H9 (cell line): Measurements from ENCODE around the gene ALOX5. TPM values are rescaled to one million over a fixed set of nuclear protein-coding genes. Genes with fewer than 3 reads are reported as not detected.
"Not testable (repeated sequence)": the region's sequence is repeated elsewhere in the genome, so short reads cannot be mapped to it uniquely, and the experiment has no call there.

Experiments used
- DNase-seq: peaks from one replicate; pipeline ENCODE4 v3.0.0-alpha.2; 2017
- H2AFZ ChIP-seq: one replicate; pipeline ENCODE4 v1.6.1; 2013; ENCODE audit warnings: mild to moderate bottlenecking, low read length, control low read depth, moderate library complexity
- H2AK5ac ChIP-seq: 2 replicates; pipeline ENCODE4 v1.6.1; 2013; ENCODE audit warnings: low read length, control low read depth, mixed read lengths; ENCODE audit not compliant: insufficient read length
- H2BK120ac ChIP-seq: one replicate; pipeline ENCODE4 v1.6.1; 2013; ENCODE audit warnings: low read depth, mild to moderate bottlenecking, low read length, control low read depth, inconsistent platforms; ENCODE audit not compliant: poor library complexity, severe bottlenecking
- H2BK12ac ChIP-seq: 2 replicates; pipeline ENCODE4 v1.6.1; 2013; ENCODE audit warnings: low read length, control low read depth, mixed read lengths, low read depth; ENCODE audit not compliant: insufficient read length
- H2BK15ac ChIP-seq: 2 replicates; pipeline ENCODE4 v1.6.1; 2013; ENCODE audit warnings: low read depth, low read length, control low read depth
- H2BK20ac ChIP-seq: one replicate; pipeline ENCODE4 v1.6.1; 2013; ENCODE audit warnings: low read depth, mild to moderate bottlenecking, low read length, control low read depth, inconsistent platforms; ENCODE audit not compliant: poor library complexity, severe bottlenecking
- H2BK5ac ChIP-seq: 2 replicates; pipeline ENCODE4 v1.6.1; 2013; ENCODE audit warnings: low read length, control low read depth, mixed read lengths; ENCODE audit not compliant: insufficient read length
- H3K14ac ChIP-seq: 2 replicates; pipeline ENCODE4 v1.6.1; 2013; ENCODE audit warnings: low read length, control low read depth; ENCODE audit not compliant: insufficient read depth
- H3K18ac ChIP-seq: 2 replicates; pipeline ENCODE4 v1.6.1; 2013; ENCODE audit warnings: low read depth, mild to moderate bottlenecking, mixed read lengths, low read length, control low read depth; ENCODE audit not compliant: insufficient read length
- H3K23ac ChIP-seq: 2 replicates; pipeline ENCODE4 v1.6.1; 2013; ENCODE audit warnings: low read length, control low read depth, mixed read lengths, low read depth; ENCODE audit not compliant: insufficient read length
- H3K23me2 ChIP-seq: 2 replicates; pipeline ENCODE4 v1.6.1; 2013; ENCODE audit warnings: low read depth, mild to moderate bottlenecking, mixed read lengths, low read length, control low read depth; ENCODE audit not compliant: insufficient read length, poor library complexity, severe bottlenecking
- H3K27ac ChIP-seq: 2 replicates; pipeline ENCODE4 v1.5.1; 2013; ENCODE audit warnings: low read length, control low read depth, mixed read lengths, low read depth; ENCODE audit not compliant: insufficient read length
- H3K27me3 ChIP-seq: 2 replicates; pipeline ENCODE4 v1.6.1; 2013; ENCODE audit warnings: low read length, control low read depth, inconsistent platforms; ENCODE audit not compliant: insufficient read depth
- H3K4ac ChIP-seq: 2 replicates; pipeline ENCODE4 v1.6.1; 2013; ENCODE audit warnings: low read depth, mild to moderate bottlenecking, control low read depth, inconsistent platforms, low read length, moderate library complexity
- H3K4me1 ChIP-seq: 2 replicates; pipeline ENCODE4 v1.6.1; 2013; ENCODE audit warnings: low read length, control low read depth, inconsistent platforms; ENCODE audit not compliant: insufficient read depth
- H3K4me2 ChIP-seq: 2 replicates; pipeline ENCODE4 v1.6.1; 2013; ENCODE audit warnings: low read length, control low read depth, mixed read lengths; ENCODE audit not compliant: insufficient read length, insufficient read depth
- H3K56ac ChIP-seq: 2 replicates; pipeline ENCODE4 v1.6.1; 2013; ENCODE audit warnings: low read depth, mild to moderate bottlenecking, mixed read lengths, low read length, control low read depth; ENCODE audit not compliant: insufficient read length
- H3K79me1 ChIP-seq: 2 replicates; pipeline ENCODE4 v1.6.1; 2013; ENCODE audit warnings: low read depth, mild to moderate bottlenecking, moderate library complexity, low read length, control low read depth, inconsistent platforms; ENCODE audit not compliant: insufficient read depth, poor library complexity, severe bottlenecking
- H3K79me2 ChIP-seq: 2 replicates; pipeline ENCODE4 v1.6.1; 2013; ENCODE audit warnings: low read length, control low read depth, inconsistent platforms; ENCODE audit not compliant: insufficient read depth
- H3K9ac ChIP-seq: 2 replicates; pipeline ENCODE4 v1.6.1; 2013; ENCODE audit warnings: low read length, control low read depth, mixed read lengths; ENCODE audit not compliant: insufficient read length; ENCODE audit errors: extremely low read depth
- H3K9me3 ChIP-seq: one replicate; pipeline ENCODE4 v1.6.1; 2013; ENCODE audit warnings: low read depth, low read length, inconsistent platforms; ENCODE audit not compliant: control insufficient read depth
- H3T11ph ChIP-seq: one replicate; pipeline ENCODE4 v1.6.1; 2013; ENCODE audit warnings: mild to moderate bottlenecking, low read length, control low read depth, inconsistent platforms
- H4K20me1 ChIP-seq: one replicate; pipeline ENCODE4 v1.6.1; 2013; ENCODE audit not compliant: control insufficient read depth, insufficient read length, insufficient read depth
- H4K5ac ChIP-seq: 2 replicates; pipeline ENCODE4 v1.6.1; 2013; ENCODE audit warnings: low read depth, mild to moderate bottlenecking, mixed read lengths, low read length, control low read depth; ENCODE audit not compliant: insufficient read length
- H4K8ac ChIP-seq: replicated peaks from 2 replicates; pipeline ENCODE4 v1.6.1; 2013; ENCODE audit warnings: low read length, control low read depth, mixed read lengths, low read depth; ENCODE audit not compliant: insufficient read length
- H4K91ac ChIP-seq: 2 replicates; pipeline ENCODE4 v1.6.1; 2013; ENCODE audit warnings: low read depth, mild to moderate bottlenecking, moderate library complexity, mixed read lengths, low read length, control low read depth; ENCODE audit not compliant: insufficient read length
- H3K27ac Mint-ChIP-seq, 3 experiments: 2 replicates in 2 of 3; 3 replicates in 1 of 3; pipeline ENCODE4 v1.8.0; 2020 to 2021; ENCODE audit warnings: mixed read lengths in 3 of 3, mild to moderate bottlenecking in 1 of 3, moderate library complexity in 1 of 3
- H3K27me3 Mint-ChIP-seq: 2 replicates; pipeline ENCODE4 v1.8.0; 2021; ENCODE audit warnings: low read depth, mild to moderate bottlenecking, moderate library complexity, mixed read lengths
- H3K36me3 Mint-ChIP-seq, 3 experiments: 2 replicates in 2 of 3; 3 replicates in 1 of 3; pipeline ENCODE4 v1.8.0; 2020 to 2021; ENCODE audit warnings: low read depth in 3 of 3, mixed read lengths in 3 of 3; ENCODE audit not compliant: insufficient read depth in 1 of 3
- H3K4me1 Mint-ChIP-seq, 2 experiments: 2 replicates each; pipeline ENCODE4 v1.8.0; 2020; ENCODE audit warnings: mixed read lengths in 2 of 2
- H3K4me3 Mint-ChIP-seq, 2 experiments: 2 replicates in 1 of 2; 3 replicates in 1 of 2; pipeline ENCODE4 v1.8.0; 2020 to 2021; ENCODE audit warnings: mild to moderate bottlenecking in 2 of 2, mixed read lengths in 2 of 2, moderate library complexity in 1 of 2
- H3K9me3 Mint-ChIP-seq, 2 experiments: 2 replicates in 1 of 2; 3 replicates in 1 of 2; pipeline ENCODE4 v1.8.0; 2020; ENCODE audit warnings: mild to moderate bottlenecking in 2 of 2, mixed read lengths in 2 of 2, moderate library complexity in 1 of 2
- CTCF ChIP-seq: fragments of 200-600 bp; sonication (generic); conservative IDR thresholded peaks from 3 replicates; pipeline ENCODE4 v1.8.0; 2021; ENCODE audit warnings: antibody characterized with exemption, mild to moderate bottlenecking
- WGBS: extraction: QIAGEN DNeasy Blood & Tissue Kit; methylation state at CpG from one replicate; pipeline ENCODE4 v1.1.7; 2013; ENCODE audit warnings: missing lambda C conversion rate, low lambda C conversion rate, mixed read lengths; ENCODE audit not compliant: insufficient read length; ENCODE audit errors: extremely low coverage; 5-methylcytosine and 5-hydroxymethylcytosine counted together
- total RNA-seq: library from RNA; stranded (reverse); gene quantifications from 2 replicates; pipeline ENCODE4 v1.2.1, GENCODE V29; 2021

The ALOX5 gene
- total RNA-seq, 1 experiment from 2014 or later: 3.7 TPM

GRCh38 chr10:45480294-45480693 is 106.3 kb downstream of the ALOX5 start:
- no peak overlapping the region for H3K4me3 Mint-ChIP-seq

GRCh38 chr10:45481100-45481499 is 107.1 kb downstream of the ALOX5 start:
- not testable (repeated sequence) for H3K4ac ChIP-seq, H3K23me2 ChIP-seq, H3K27ac ChIP-seq, H2BK5ac ChIP-seq, H2AFZ ChIP-seq, H3K18ac ChIP-seq, H3K14ac ChIP-seq, H3K4me1 Mint-ChIP-seq, H2AK5ac ChIP-seq, H4K8ac ChIP-seq, H3K79me1 ChIP-seq, H4K91ac ChIP-seq, H3K9me3 ChIP-seq, H3T11ph ChIP-seq, H2BK15ac ChIP-seq, H2BK20ac ChIP-seq, H3K79me2 ChIP-seq, H3K4me2 ChIP-seq, H3K9ac ChIP-seq, H4K20me1 ChIP-seq, H3K56ac ChIP-seq, H3K27me3 ChIP-seq, H2BK12ac ChIP-seq, H3K23ac ChIP-seq, H4K5ac ChIP-seq, DNase-seq, H3K27ac Mint-ChIP-seq, H3K27me3 Mint-ChIP-seq, H3K4me3 Mint-ChIP-seq, H3K4me1 ChIP-seq, H2BK120ac ChIP-seq
- Mint-ChIP-seq H3K36me3 (peaks cover 4 to 15% (median 11%) of the 10 kb centered on the region in 3 experiments; a peak in 6 of 7 replicates), H3K9me3 (peaks cover 11 to 14% of the 10 kb centered on the region in 2 experiments)
- no CpG with 5 or more reads among the region's 4 CpGs for WGBS

More at GRCh38 chr10:45480294-45480693, 106.3 kb downstream of the ALOX5 start:
- Histone ChIP-seq H2AFZ (no peak overlapping the region), H4K20me1 (no peaks in the 10 kb centered on the region), H2BK12ac (no peak overlapping the region), H4K8ac (no peak overlapping the region), H3K27me3 (no peaks in the 10 kb centered on the region), H3K79me1 (no peaks in the 10 kb centered on the region), H2AK5ac (no peak overlapping the region), H4K5ac (no peak overlapping the region), H2BK5ac (no peak overlapping the region), H3K79me2 (no peaks in the 10 kb centered on the region), H3K14ac (no peak overlapping the region), H3K27ac (no peak overlapping the region), H2BK15ac (no peak overlapping the region), H3K9me3 (no peaks in the 10 kb centered on the region), H3K4ac (no peak overlapping the region), H3K4me2 (no peak overlapping the region), H3T11ph (no peak overlapping the region), H4K91ac (no peak overlapping the region), H2BK20ac (no peak overlapping the region), H3K4me1 (no peaks in the 10 kb centered on the region), H3K9ac (no peak overlapping the region), H3K56ac (no peak overlapping the region), H3K23ac (no peak overlapping the region), H2BK120ac (no peak overlapping the region), H3K23me2 (no peaks in the 10 kb centered on the region), H3K18ac (no peak overlapping the region)
- Mint-ChIP-seq H3K36me3 (peaks cover 4 to 15% (median 11%) of the 10 kb centered on the region in 3 experiments; a peak in 6 of 7 replicates), H3K4me1 (no peaks in the 10 kb centered on the region), H3K9me3 (peaks cover 11 to 14% of the 10 kb centered on the region in 2 experiments), H3K27ac (no peak overlapping the region), H3K27me3 (no peaks in the 10 kb centered on the region; the same call in 1 of the 2 replicates)
- whole genome bisulfite sequencing: no CpG with 5 or more reads among the region's 2 CpGs
- no peak for DNase-seq
- no peak for TF ChIP-seq CTCF
